ENCODE measurements around the gene MROH9. TPM values are rescaled to one million over a fixed set of nuclear protein-coding genes. Genes with fewer than 3 reads are reported as not detected.

Gene MROH9
- total and polyA plus RNA-seq, 7 experiments from 2014 or later = not detected

DNA sequence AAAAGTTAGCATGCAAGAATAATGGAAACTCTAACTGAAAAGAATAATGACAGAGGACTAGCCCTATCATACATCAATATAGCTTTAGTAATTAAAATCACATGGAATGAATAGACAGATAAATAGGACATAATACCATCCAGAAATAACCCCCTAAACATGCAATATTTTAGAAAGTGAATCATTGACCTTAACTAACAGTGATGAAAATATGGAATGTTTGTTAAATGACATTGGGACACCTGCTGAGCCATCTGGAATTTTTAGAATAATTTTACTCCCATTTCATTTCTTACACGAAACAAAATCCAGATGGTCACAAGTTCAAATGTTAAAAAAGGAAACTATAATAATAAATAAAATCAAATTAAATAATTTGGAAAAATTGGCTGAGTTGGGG, 102.3 kb downstream of the MROH9 start:
- Mint-ChIP-seq H3K4me3 (no peak overlapping the region), H3K27me3 (peaks cover 0 to 9% (median 8%) of the 10 kb centered on the region in 5 donors), H3K27ac (no peak overlapping the region), H3K4me1 (no peaks in the 10 kb centered on the region), H3K36me3 (no peaks in the 10 kb centered on the region), H3K9me3 (peaks cover 0 to 9% (median under 1%) of the 10 kb centered on the region in 11 donors)
- Histone ChIP-seq H3K4me3 (ENCODE audit: low read length) (no peak overlapping the region), H3K27me3 (ENCODE audit: control insufficient read depth in 2 of 2, insufficient read depth in 2 of 2, low read length in 2 of 2) (no peaks in the 10 kb centered on the region), H3K36me3 (ENCODE audit: control insufficient read depth in 2 of 3, insufficient read depth in 3 of 3, low read length in 3 of 3) (no peaks in the 10 kb centered on the region), H3K27ac (ENCODE audit: low read depth, low read length) (no peak overlapping the region), H3K9me3 (ENCODE audit: control insufficient read depth in 2 of 3, low read length in 3 of 3) (no peaks in the 10 kb centered on the region), H3K4me1 (ENCODE audit: control insufficient read depth in 2 of 2, insufficient read depth in 2 of 2, low read length in 2 of 2) (no peaks in the 10 kb centered on the region)
- POLR2A ChIA-PET = no interaction called here
- no peak for DNase-seq
- intact Hi-C loops (cut with micrococcal nuclease) = no loop called here
- no peak for ATAC-seq
- CTCF ChIA-PET = no interaction called here

DNA sequence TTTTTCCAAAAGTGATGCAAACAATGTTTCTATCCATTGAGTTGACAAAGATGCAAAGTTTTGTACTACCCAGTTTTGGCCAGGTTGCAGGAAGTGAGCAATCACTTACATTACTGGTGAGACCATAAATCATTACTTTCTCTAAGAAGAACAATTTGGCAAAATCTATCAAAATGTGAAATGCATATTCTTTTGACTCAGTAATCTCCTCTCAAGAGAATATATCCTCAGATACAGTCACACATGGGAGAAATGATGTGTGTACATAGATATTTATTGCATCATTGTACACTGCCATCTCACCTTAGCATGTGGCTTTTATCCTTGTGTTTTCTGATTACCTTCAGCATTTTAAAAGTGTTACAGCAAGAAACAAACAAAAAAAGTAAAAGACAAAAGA, 103.0 kb downstream of the MROH9 start:
- Mint-ChIP-seq H3K27ac (no peak overlapping the region), H3K4me3 (no peak overlapping the region), H3K27me3 (peaks cover 0 to 9% (median 8%) of the 10 kb centered on the region in 5 donors), H3K4me1 (peaks cover 0 to 1% (median 0%) of the 10 kb centered on the region in 7 donors), H3K9me3 (peaks cover 0 to 15% (median 3%) of the 10 kb centered on the region in 11 donors), H3K36me3 (no peaks in the 10 kb centered on the region)
- Histone ChIP-seq H3K4me3 (ENCODE audit: low read length) (no peak overlapping the region), H3K4me1 (ENCODE audit: control insufficient read depth in 2 of 2, insufficient read depth in 2 of 2, low read length in 2 of 2) (no peaks in the 10 kb centered on the region), H3K9me3 (ENCODE audit: control insufficient read depth in 2 of 3, low read length in 3 of 3) (no peaks in the 10 kb centered on the region), H3K27me3 (ENCODE audit: control insufficient read depth in 2 of 2, insufficient read depth in 2 of 2, low read length in 2 of 2) (no peaks in the 10 kb centered on the region), H3K36me3 (ENCODE audit: control insufficient read depth in 2 of 3, insufficient read depth in 3 of 3, low read length in 3 of 3) (no peaks in the 10 kb centered on the region), H3K27ac (ENCODE audit: low read depth, low read length) (no peak overlapping the region)
- intact Hi-C loops (cut with micrococcal nuclease) = no loop called here
- ChIA-PET POLR2A (no interaction called here), CTCF (no interaction called here)
- DNase-seq (no peak), ATAC-seq (no peak)

DNA sequence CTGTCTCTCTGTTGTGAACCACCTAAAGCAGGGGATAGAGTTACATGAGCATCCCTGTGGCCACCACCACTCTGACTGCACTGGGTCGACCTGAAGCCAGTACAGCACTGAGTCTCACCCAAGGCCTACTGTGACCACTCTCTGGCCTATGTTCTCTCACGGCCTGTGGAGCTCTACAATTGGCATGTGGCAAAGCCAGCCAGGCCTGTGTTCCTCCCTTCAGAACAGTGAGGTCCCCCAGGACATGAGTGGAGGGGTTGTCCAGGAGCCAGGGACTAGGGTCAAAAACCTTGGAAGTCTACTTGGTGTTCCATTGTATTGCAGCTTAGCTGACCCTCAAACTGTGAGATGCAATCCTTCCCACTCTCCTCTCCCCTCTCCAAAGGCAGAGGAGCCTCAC, 112.7 kb downstream of the MROH9 start:
- peaks cover 0 to 8% (median 0%) of the 10 kb centered on the region in 5 donors for H3K36me3 Mint-ChIP-seq
- no peak overlapping the region for H3K4me3 ChIP-seq (ENCODE audit: low read length)
- H3K27me3 Mint-ChIP-seq = peaks cover 0 to 30% (median 12%) of the 10 kb centered on the region in 5 donors
- H3K27me3 ChIP-seq (ENCODE audit: control insufficient read depth in 2 of 2, insufficient read depth in 2 of 2, low read length in 2 of 2) = no peaks in the 10 kb centered on the region
- no peak overlapping the region for H3K27ac ChIP-seq (ENCODE audit: low read depth, low read length)
- H3K36me3 ChIP-seq (ENCODE audit: control insufficient read depth in 2 of 3, insufficient read depth in 3 of 3, low read length in 3 of 3) = no peaks in the 10 kb centered on the region
- H3K27ac Mint-ChIP-seq = no peak overlapping the region
- no peaks in the 10 kb centered on the region for H3K4me1 ChIP-seq (ENCODE audit: control insufficient read depth in 2 of 2, insufficient read depth in 2 of 2, low read length in 2 of 2)
- no peaks in the 10 kb centered on the region for H3K9me3 ChIP-seq (ENCODE audit: control insufficient read depth in 2 of 3, low read length in 3 of 3)
- peaks cover 3 to 49% (median 31%) of the 10 kb centered on the region in 11 donors for H3K9me3 Mint-ChIP-seq
- no peak for DNase-seq
- POLR2A ChIA-PET = no interaction called here
- no peak overlapping the region for H3K4me3 Mint-ChIP-seq
- intact Hi-C loops (cut with micrococcal nuclease) = no loop called here
- H3K4me1 Mint-ChIP-seq = peaks cover 0 to 1% (median 0%) of the 10 kb centered on the region in 7 donors
- CTCF ChIA-PET = no interaction called here
- no peak for ATAC-seq

DNA sequence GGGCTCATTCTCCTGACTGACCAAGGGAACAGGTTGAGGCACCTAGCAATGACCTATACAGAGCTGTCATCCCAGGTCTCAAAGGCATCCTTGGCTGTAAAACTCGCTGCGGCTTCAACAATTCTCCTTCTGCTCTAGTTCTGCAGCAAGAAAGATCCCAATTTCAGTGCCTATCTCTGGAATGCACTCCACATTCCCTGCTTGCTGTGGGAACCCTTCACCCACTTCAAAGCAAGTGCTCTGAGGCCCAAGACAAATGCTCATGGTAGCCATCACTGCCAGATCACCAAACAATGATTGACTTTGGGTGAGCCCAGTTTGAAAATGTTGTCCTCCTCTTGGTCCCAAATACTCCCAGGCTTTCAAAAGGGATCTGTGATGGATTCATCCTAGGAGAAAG, 117.6 kb downstream of the MROH9 start:
- Mint-ChIP-seq H3K27me3 (peaks cover 0 to 21% (median 16%) of the 10 kb centered on the region in 5 donors), H3K9me3 (peaks cover 0 to 22% (median 14%) of the 10 kb centered on the region in 11 donors), H3K4me3 (no peak overlapping the region), H3K36me3 (peaks cover 0 to 8% (median 0%) of the 10 kb centered on the region in 5 donors), H3K4me1 (peaks cover 0 to 1% (median 0%) of the 10 kb centered on the region in 7 donors), H3K27ac (no peak overlapping the region)
- no peak for DNase-seq
- intact Hi-C loops (cut with micrococcal nuclease) = no loop called here
- H3K27me3 ChIP-seq (ENCODE audit: control insufficient read depth in 2 of 2, insufficient read depth in 2 of 2, low read length in 2 of 2) = no peaks in the 10 kb centered on the region
- no peak overlapping the region for H3K4me3 ChIP-seq (ENCODE audit: low read length)
- CTCF ChIA-PET = no interaction called here
- POLR2A ChIA-PET = no interaction called here
- no peaks in the 10 kb centered on the region for H3K9me3 ChIP-seq (ENCODE audit: control insufficient read depth in 2 of 3, low read length in 3 of 3)
- H3K36me3 ChIP-seq (ENCODE audit: control insufficient read depth in 2 of 3, insufficient read depth in 3 of 3, low read length in 3 of 3) = no peaks in the 10 kb centered on the region
- no peak overlapping the region for H3K27ac ChIP-seq (ENCODE audit: low read depth, low read length)
- no peak for ATAC-seq
- H3K4me1 ChIP-seq (ENCODE audit: control insufficient read depth in 2 of 2, insufficient read depth in 2 of 2, low read length in 2 of 2) = no peaks in the 10 kb centered on the region

DNA sequence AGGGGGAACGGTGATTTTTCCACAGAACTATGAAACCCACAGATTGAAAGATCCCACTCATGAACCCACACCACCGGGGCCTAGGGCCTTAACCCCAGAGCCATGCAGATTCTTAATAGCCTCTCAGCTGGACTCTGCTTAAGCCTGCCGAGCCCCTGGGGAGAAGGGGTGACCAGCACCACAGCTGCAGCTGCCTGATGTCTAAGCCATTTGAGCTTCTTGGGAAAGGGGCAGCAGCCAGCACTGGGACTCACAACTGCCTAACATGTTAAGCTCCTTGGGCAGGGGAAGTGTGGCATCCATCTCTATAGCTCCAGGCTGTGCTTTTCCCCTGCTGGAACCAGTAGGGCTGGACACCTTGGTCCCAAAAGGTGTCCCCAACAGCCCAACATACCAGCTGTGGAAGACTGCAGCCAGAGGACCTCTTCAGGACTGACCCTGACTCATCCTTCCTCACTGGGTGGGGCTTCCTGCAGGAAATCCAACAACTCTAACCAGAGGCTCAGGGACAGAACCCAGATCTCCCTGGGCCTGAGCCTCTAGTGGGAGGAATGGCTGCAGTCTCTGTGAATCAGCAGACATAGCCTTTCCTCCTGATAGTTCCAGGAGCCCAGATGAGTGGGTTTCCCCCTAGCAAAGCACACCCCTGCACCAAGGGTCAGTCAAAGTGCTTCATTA, 120.8 kb downstream of the MROH9 start:
- Mint-ChIP-seq H3K27me3 (peaks cover 0 to 14% (median 6%) of the 10 kb centered on the region in 5 donors), H3K9me3 (peaks cover 0 to 12% (median 4%) of the 10 kb centered on the region in 11 donors), H3K27ac (no peak overlapping the region), H3K36me3 (peaks cover 0 to 4% (median 0%) of the 10 kb centered on the region in 5 donors), H3K4me1 (peaks cover 0 to 1% (median 0%) of the 10 kb centered on the region in 7 donors), H3K4me3 (no peak overlapping the region)
- ChIA-PET CTCF (no interaction called here), POLR2A (no interaction called here)
- no peak overlapping the region for H3K27ac ChIP-seq (ENCODE audit: low read depth, low read length)
- ATAC-seq (no peak), DNase-seq (no peak)
- no peaks in the 10 kb centered on the region for H3K9me3 ChIP-seq (ENCODE audit: control insufficient read depth in 2 of 3, low read length in 3 of 3)
- intact Hi-C loops (cut with micrococcal nuclease) = no loop called here
- no peak overlapping the region for H3K4me3 ChIP-seq (ENCODE audit: low read length)
- H3K27me3 ChIP-seq (ENCODE audit: control insufficient read depth in 2 of 2, insufficient read depth in 2 of 2, low read length in 2 of 2) = no peaks in the 10 kb centered on the region
- H3K36me3 ChIP-seq (ENCODE audit: control insufficient read depth in 2 of 3, insufficient read depth in 3 of 3, low read length in 3 of 3) = no peaks in the 10 kb centered on the region
- H3K4me1 ChIP-seq (ENCODE audit: control insufficient read depth in 2 of 2, insufficient read depth in 2 of 2, low read length in 2 of 2) = no peaks in the 10 kb centered on the region

DNA sequence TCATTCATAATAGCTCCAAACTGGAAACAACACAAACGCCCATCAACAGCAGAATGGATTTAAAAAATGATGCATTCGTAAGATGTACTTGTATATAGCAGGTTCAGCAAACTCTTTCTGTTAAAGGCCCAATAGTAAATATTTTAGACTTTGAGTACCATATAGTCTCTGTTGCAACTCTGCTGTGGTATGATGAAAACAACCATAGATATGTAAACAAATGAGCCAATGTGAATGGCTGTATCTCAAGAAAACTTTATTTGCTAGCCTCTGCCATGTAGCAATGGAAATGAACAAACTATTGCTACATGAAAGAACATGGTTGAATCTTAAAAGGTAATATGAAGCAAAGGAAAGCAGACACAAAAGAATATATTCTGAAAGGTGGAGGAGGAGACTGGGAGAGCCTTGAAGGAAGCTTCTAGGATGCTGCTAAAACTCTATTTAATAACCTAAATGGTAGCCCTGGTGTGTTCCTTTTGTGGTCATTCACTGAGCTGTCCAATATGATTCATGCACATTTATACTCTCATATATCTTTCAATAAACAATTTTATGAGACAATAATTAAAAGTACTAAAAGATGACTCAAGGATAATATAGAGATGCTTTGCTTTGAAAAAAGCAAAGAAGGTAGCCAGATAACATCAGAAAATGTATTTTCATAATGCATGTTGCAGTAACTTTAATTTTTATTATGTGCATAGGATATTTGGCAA, 126.2 kb downstream of the MROH9 start:
- ChIA-PET CTCF (no interaction called here), POLR2A (no interaction called here)
- Mint-ChIP-seq H3K4me1 (no peaks in the 10 kb centered on the region), H3K27ac (no peak overlapping the region), H3K4me3 (no peak overlapping the region), H3K36me3 (no peaks in the 10 kb centered on the region), H3K27me3 (peaks cover 0 to 19% (median 9%) of the 10 kb centered on the region in 5 donors), H3K9me3 (peaks cover 0 to 10% (median 2%) of the 10 kb centered on the region in 11 donors)
- H3K4me3 ChIP-seq (ENCODE audit: low read length) = no peak overlapping the region
- no peaks in the 10 kb centered on the region for H3K9me3 ChIP-seq (ENCODE audit: control insufficient read depth in 2 of 3, low read length in 3 of 3)
- H3K27me3 ChIP-seq (ENCODE audit: control insufficient read depth in 2 of 2, insufficient read depth in 2 of 2, low read length in 2 of 2) = no peaks in the 10 kb centered on the region
- DNase-seq (no peak), ATAC-seq (no peak)
- intact Hi-C loops (cut with micrococcal nuclease) = no loop called here
- no peaks in the 10 kb centered on the region for H3K4me1 ChIP-seq (ENCODE audit: control insufficient read depth in 2 of 2, insufficient read depth in 2 of 2, low read length in 2 of 2)
- H3K27ac ChIP-seq (ENCODE audit: low read depth, low read length) = no peak overlapping the region
- no peaks in the 10 kb centered on the region for H3K36me3 ChIP-seq (ENCODE audit: control insufficient read depth in 2 of 3, insufficient read depth in 3 of 3, low read length in 3 of 3)

DNA sequence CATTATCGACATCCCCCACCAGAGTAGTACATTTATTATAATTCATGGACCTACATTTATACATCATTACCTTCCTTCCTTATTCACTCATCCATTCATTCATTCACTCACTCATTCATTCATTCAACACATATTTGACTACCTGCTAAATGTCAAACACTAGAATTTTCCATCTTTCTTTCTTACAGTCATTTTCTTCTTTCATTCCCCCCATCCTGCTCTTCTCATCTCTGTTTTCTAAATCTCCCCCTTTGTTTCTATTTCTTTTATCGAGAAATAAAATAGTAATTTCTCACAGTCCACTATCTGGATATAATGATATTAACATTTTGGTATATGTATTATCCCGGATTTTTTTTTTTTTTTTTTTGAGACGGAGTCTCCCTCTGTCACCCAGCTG, 127.6 kb downstream of the MROH9 start:
- peaks cover 0 to 26% (median 16%) of the 10 kb centered on the region in 5 donors for H3K27me3 Mint-ChIP-seq
- peaks cover 0 to 4% (median 0%) of the 10 kb centered on the region in 11 donors for H3K9me3 Mint-ChIP-seq
- DNase-seq = no peak
- Histone ChIP-seq H3K36me3 (ENCODE audit: control insufficient read depth in 2 of 3, insufficient read depth in 3 of 3, low read length in 3 of 3) (no peaks in the 10 kb centered on the region), H3K9me3 (ENCODE audit: control insufficient read depth in 2 of 3, low read length in 3 of 3) (no peaks in the 10 kb centered on the region), H3K4me3 (ENCODE audit: low read length) (no peak overlapping the region), H3K4me1 (ENCODE audit: control insufficient read depth in 2 of 2, insufficient read depth in 2 of 2, low read length in 2 of 2) (no peaks in the 10 kb centered on the region), H3K27ac (ENCODE audit: low read depth, low read length) (no peak overlapping the region), H3K27me3 (ENCODE audit: control insufficient read depth in 2 of 2, insufficient read depth in 2 of 2, low read length in 2 of 2) (no peaks in the 10 kb centered on the region)
- intact Hi-C loops (cut with micrococcal nuclease) = no loop called here
- ATAC-seq = no peak
- no peaks in the 10 kb centered on the region for H3K36me3 Mint-ChIP-seq
- H3K4me3 Mint-ChIP-seq = no peak overlapping the region
- H3K27ac Mint-ChIP-seq = no peak overlapping the region
- POLR2A ChIA-PET = no interaction called here
- no peaks in the 10 kb centered on the region for H3K4me1 Mint-ChIP-seq
- CTCF ChIA-PET = no interaction called here

Measured in naive thymus-derived CD4-positive, alpha-beta T cell (primary cell).